ENCODE results near the gene TBC1D17. TPM values are rescaled to one million over a fixed set of nuclear protein-coding genes. Genes with fewer than 3 reads are reported as not detected.
A peak's percentile ranks its signal among the peaks of the same experiment; 100 is the strongest.

Gene TBC1D17
- total and polyA plus RNA-seq, 10 of the 15 experiments (the other 5 are each of a cell fraction or from before 2014, with no cell fraction given) = 0.42 to 20.4 (median 11.2) TPM

- TF ChIP-seq CEBPZ (IDR thresholded peaks at IDR 0.05; ENCODE audit: low read depth, low read length) = no peak
- TF ChIP-seq RFX5 (IDR thresholded peaks at IDR 0.05; ENCODE audit: low read depth, low read length) = no peak
- TF ChIP-seq BHLHE40 (IDR thresholded peaks at IDR 0.05; ENCODE audit: borderline replicate concordance in 1 of 2, low read depth in 2 of 2, low read length in 1 of 2) = peak; percentile 82 to 96
- TF ChIP-seq ETV6 (conservative IDR thresholded peaks at IDR 0.05 in 1 of 2, IDR thresholded peaks at IDR 0.05 in 1 of 2; ENCODE audit: borderline replicate concordance in 1 of 2, low read depth in 1 of 2) = no peak
- 0 out of 2 replicates have a peak, but pooled peaks have one; percentile 2 for TF ChIP-seq NR2F1 (conservative IDR thresholded peaks at IDR 0.05)
- TF ChIP-seq ATF2 (IDR thresholded peaks at IDR 0.05; ENCODE audit: low read length) = no peak
- peak; percentile 2 for TF ChIP-seq SP1 (IDR thresholded peaks at IDR 0.05; ENCODE audit: low read depth, low read length)
- TF ChIP-seq PAX5 (IDR thresholded peaks at IDR 0.05; ENCODE audit: borderline replicate concordance, low read depth, low read length) = 0 out of 2 replicates have a peak, but pooled peaks have one; percentile 5
- TF ChIP-seq EGR1 (IDR thresholded peaks at IDR 0.05; ENCODE audit: borderline replicate concordance in 1 of 2, low read depth in 2 of 2, low read length in 2 of 2) = peak in 1 of 2 experiments; percentile 45; a peak in 1 of 3 replicates
- TF ChIP-seq NBN (IDR thresholded peaks at IDR 0.05) = peak; percentile 70; the same call in 1 of the 2 replicates
Observed at GRCh38 chr19:49890349-49891311, 13.1 kb downstream of the TBC1D17 start (continued).
